RWPE2 (cell line): ENCODE data around the gene ASAP3.

Experiments
- ATAC-seq: fragments of 200-7000 bp; cut with Tn5 transposase; 3 replicates; pipeline ENCODE4 v1.9.1; 2021; ENCODE audit warnings: low read depth
- DNase-seq: peaks from one replicate; pipeline ENCODE4 v3.0.0-alpha.2; 2020; ENCODE audit warnings: low spot score
- H3K27ac ChIP-seq: fragments of 450-650 bp; 2 replicates; pipeline ENCODE4 v1.5.1; 2017; ENCODE audit warnings: mild to moderate bottlenecking; ENCODE audit not compliant: poor library complexity, severe bottlenecking
- H3K27me3 ChIP-seq: fragments of 250-450 bp; sonication (Bioruptor Pico); 2 replicates; pipeline ENCODE4 v1.5.1; 2021; ENCODE audit warnings: mild to moderate bottlenecking, moderate library complexity; ENCODE audit not compliant: insufficient read depth, poor library complexity, severe bottlenecking
- H3K36me3 ChIP-seq: fragments of 250-450 bp; sonication (Bioruptor Pico); 2 replicates; pipeline ENCODE4 v1.5.1; 2020; ENCODE audit warnings: low read depth, mild to moderate bottlenecking, moderate library complexity
- H3K4me1 ChIP-seq: fragments of 250-450 bp; sonication (Bioruptor Pico); 2 replicates; pipeline ENCODE4 v1.5.1; 2021; ENCODE audit warnings: mild to moderate bottlenecking, moderate library complexity; ENCODE audit not compliant: insufficient read depth, poor library complexity, severe bottlenecking
- H3K4me3 ChIP-seq: fragments of 250-450 bp; sonication (Bioruptor Pico); 2 replicates; pipeline ENCODE4 v1.5.1; 2021; ENCODE audit warnings: mild to moderate bottlenecking, moderate library complexity; ENCODE audit not compliant: severe bottlenecking
- H3K9me3 ChIP-seq: fragments of 250-450 bp; sonication (Bioruptor Pico); 2 replicates; pipeline ENCODE4 v1.5.1; 2021; ENCODE audit warnings: mild to moderate bottlenecking, moderate library complexity; ENCODE audit not compliant: severe bottlenecking
- TF ChIP-seq, protein P1 (sequence below): fragments of 450-650 bp; IDR thresholded peaks from one replicate; pipeline ENCODE4 v1.5.1; 2017; ENCODE audit warnings: mild to moderate bottlenecking, moderate library complexity; ENCODE audit not compliant: poor library complexity, severe bottlenecking

Gene ASAP3

DNA sequence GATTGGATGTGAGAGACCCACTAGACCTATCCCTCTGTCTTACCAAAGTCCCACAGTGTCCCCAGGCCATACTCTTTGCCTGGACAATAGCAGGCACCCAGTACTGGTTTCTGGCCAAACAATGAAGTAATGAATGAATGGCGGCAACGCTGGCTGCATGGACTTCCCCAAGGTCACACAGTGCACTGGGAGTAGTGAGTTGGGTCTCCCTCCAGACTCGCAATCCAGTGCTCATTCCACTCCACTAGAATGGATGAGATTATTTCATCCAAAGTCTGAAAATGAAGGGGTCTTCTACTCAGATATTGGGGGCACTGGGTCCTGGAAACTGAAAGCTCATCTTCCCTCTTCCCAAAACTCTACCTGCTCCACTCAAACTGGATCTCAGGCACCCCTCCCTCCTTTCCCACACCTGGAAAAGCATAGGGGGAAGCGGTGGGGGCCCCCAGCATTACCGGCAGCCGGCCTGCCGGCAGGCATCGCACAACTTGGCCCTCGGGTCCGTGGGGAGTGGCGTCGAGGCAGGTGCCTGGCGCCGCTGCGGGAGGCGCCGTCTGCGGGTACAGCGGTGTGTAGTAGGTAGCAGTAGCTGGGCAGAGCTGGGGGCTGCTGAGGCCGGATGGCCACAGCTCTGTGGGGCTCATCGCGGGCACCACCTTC lies 46.2 kb upstream of the ASAP3 start:
- no peaks in the 10 kb centered on the region for H3K9me3 ChIP-seq
- H3K4me1 ChIP-seq = peaks cover 10% of the 10 kb centered on the region
- peak overlapping the region; percentile 56 for H3K4me3 ChIP-seq
- DNase-seq (no peak), ATAC-seq (no peak)
- H3K36me3 ChIP-seq = no peaks in the 10 kb centered on the region
- no peak overlapping the region for H3K27ac ChIP-seq
- TF ChIP-seq, protein P1, sequence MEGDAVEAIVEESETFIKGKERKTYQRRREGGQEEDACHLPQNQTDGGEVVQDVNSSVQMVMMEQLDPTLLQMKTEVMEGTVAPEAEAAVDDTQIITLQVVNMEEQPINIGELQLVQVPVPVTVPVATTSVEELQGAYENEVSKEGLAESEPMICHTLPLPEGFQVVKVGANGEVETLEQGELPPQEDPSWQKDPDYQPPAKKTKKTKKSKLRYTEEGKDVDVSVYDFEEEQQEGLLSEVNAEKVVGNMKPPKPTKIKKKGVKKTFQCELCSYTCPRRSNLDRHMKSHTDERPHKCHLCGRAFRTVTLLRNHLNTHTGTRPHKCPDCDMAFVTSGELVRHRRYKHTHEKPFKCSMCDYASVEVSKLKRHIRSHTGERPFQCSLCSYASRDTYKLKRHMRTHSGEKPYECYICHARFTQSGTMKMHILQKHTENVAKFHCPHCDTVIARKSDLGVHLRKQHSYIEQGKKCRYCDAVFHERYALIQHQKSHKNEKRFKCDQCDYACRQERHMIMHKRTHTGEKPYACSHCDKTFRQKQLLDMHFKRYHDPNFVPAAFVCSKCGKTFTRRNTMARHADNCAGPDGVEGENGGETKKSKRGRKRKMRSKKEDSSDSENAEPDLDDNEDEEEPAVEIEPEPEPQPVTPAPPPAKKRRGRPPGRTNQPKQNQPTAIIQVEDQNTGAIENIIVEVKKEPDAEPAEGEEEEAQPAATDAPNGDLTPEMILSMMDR = no peak
- no peaks in the 10 kb centered on the region for H3K27me3 ChIP-seq

DNA sequence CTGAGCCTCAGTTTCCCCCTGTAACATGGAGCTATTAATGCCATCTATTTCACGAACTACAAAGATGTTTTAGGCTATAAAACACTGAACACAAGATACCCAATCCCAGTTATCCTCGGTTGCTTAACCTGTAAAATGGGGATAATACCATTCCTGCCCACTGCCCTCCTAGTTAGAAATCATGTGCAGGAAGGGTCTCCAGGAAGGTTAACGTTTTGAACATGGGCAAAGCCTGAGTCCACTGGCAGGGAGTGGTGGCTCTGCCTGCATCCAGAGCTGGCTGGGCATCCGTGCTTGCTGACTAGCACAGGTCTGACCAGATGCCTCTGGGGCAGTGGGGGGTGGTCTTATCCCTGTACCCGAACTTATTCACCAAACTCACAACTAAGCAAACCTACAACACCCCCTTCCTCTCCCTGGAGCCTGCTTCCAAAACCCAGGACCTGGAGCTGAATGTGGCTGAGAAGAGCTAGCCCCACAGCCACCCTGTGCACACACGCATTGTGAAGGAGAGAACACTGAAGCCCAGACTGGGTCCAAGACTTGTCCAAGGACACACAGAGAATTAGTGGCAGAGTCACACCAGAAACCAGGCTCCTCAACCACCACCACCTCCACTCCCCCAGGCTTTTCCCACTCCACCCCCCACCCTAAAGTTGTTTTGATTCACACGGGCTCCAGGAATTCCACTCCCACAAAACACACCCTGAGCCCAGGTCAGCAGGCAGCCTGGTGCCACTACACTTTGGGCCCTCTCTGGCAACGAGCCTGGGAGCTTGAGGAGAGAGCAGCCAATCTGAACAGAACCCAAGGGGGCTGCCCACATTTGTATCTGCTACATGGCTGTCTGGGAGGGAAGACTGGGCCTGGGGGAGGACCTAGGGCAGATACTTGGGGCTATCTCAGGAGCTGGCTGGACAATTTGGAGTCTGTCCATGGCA lies 45.4 kb upstream of the ASAP3 start:
- TF ChIP-seq, protein P1 = no peak
- Histone ChIP-seq H3K9me3 (no peaks in the 10 kb centered on the region), H3K27me3 (no peaks in the 10 kb centered on the region), H3K27ac (peak overlapping the region; percentile 41), H3K36me3 (no peaks in the 10 kb centered on the region), H3K4me1 (peaks cover 10% of the 10 kb centered on the region), H3K4me3 (peak overlapping the region; percentile 56)
- ATAC-seq = no peak
- DNase-seq = no peak

DNA sequence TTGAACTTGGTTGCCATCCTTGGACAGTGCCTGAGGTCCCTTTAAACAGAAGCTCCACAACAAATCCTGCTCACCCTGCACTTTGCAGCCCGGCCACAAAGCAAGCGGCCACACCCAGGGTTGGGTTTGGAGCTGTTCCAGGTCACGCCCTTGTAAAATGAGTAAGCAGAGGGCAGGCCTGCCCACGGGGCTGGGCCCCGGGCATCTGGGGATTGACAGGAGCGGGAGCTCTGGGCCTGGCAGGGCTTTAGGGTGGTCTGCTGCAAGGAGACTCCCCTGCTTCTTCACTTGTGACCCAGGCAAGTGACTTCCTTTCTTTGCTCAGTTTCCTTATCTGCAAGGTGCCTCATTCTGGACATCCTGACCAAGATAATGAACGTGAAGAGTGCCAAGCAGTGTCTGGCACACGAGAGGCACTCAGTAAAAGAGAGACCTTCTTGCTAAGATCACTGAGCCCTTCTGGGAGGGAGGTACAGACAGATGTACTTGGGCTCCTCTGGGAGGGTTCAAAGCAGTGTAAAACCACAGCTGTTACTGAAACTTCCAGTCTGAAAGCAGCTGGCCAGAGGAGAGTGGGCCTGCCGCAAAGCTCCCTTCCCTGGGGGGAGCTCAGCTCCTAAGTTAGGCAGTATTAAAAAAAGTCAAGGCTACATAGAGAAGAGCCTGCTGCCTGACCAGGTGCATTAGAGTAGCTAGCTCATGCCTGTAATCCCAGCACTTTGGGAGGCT lies 44.4 kb upstream of the ASAP3 start:
- peaks cover 3% of the 10 kb centered on the region; the same call in 1 of the 2 replicates for H3K36me3 ChIP-seq
- peak overlapping the region; percentile 41 for H3K27ac ChIP-seq
- ATAC-seq = peak; percentile 87

DNA sequence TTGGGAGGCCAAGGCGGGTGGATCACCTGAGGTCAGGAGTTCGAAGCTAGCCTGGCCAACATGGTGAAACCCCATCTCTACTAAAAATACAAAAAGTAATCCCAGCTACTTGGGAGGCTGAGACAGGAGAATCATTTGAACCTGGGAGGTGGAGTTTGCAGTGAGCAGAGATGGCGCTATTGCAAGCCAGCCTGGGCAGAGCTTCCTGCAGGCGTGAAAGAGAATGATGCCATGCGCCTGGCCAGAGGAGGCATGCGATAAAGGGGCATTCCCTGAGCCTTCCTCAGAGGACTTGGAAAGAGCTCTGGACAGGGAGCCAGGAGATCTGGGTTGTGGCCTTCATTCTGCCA lies 43.9 kb upstream of the ASAP3 start:
- H3K4me1 ChIP-seq = peaks cover 10% of the 10 kb centered on the region
- H3K27ac ChIP-seq = no peak overlapping the region
- H3K36me3 ChIP-seq = peaks cover 4% of the 10 kb centered on the region; the same call in 1 of the 2 replicates
- no peak for DNase-seq
- no peak overlapping the region for H3K4me3 ChIP-seq
- H3K27me3 ChIP-seq = no peaks in the 10 kb centered on the region
- ATAC-seq = no peak
- TF ChIP-seq, protein P1 = no peak
- H3K9me3 ChIP-seq = no peaks in the 10 kb centered on the region

More for the DNA sequence above, 44.4 kb upstream of the ASAP3 start:
- Histone ChIP-seq H3K4me1 (peaks cover 10% of the 10 kb centered on the region), H3K4me3 (no peak overlapping the region), H3K27me3 (no peaks in the 10 kb centered on the region), H3K9me3 (no peaks in the 10 kb centered on the region)
- peak; percentile 91 for DNase-seq
- TF ChIP-seq, protein P1 = no peak
